ENCODE data around the gene CEP57. TPM values are rescaled to one million over a fixed set of nuclear protein-coding genes. Genes with fewer than 3 reads are reported as not detected.
"Not testable (repeated sequence)": the region's sequence is repeated elsewhere in the genome, so short reads cannot be mapped to it uniquely, and the experiment has no call there.

CEP57 gene
- polyA plus RNA-seq, 1 donor (not counting 4 experiments of a cell fraction or from before 2014, with no cell fraction given) = 27.1 TPM

DNA sequence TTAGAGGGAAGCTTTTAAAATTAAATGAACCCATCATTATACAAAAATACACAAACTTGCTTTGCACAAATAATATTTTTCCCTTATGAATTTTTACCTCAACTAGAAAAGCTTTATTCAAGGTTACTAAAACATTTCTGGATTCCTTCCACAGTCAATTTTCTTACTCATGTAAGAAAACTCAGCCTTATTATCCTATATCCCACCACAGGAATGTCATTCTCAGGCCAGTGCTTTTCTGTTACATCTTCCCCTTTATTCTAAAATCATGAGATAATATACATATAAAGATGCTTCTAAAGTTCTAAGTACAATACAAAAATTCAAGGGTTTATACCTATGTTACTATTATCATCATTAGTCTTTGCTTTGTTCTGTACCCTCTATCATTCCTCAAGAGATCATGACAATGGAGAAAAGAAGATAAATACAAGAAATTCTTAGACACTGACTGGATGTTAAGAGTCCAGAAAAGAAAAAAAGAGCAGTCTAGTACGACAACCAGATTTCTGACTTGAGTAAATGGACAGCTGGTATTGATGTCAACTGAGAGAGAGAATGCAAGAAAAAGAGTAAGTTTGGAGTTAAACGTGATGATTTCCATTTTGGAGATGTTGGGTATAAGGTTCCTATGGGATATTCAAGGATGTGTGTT, 73.3 kb downstream of the CEP57 start:
- FAIRE-seq (no peak), DNase-seq (ENCODE audit: low read depth, low spot score) (no peak)
- no peak overlapping the region for H3K4me3 ChIP-seq (ENCODE audit: control insufficient read depth in 2 of 3, extremely low read depth in 1 of 3, insufficient read depth in 2 of 3, low read depth in 1 of 3, low read length in 3 of 3)
- H3K36me3 ChIP-seq (ENCODE audit: control insufficient read depth in 2 of 2, extremely low read depth in 1 of 2, insufficient read depth in 2 of 2, low read length in 2 of 2) = peaks cover 0 to 4% of the 10 kb centered on the region in 2 experiments
- H3K4me1 ChIP-seq (ENCODE audit: control insufficient read depth, extremely low read depth, insufficient read depth, low read length) = no peaks in the 10 kb centered on the region
- H3K9me1 ChIP-seq (ENCODE audit: control insufficient read depth, extremely low read depth, insufficient read depth, low read length) = no peaks in the 10 kb centered on the region
- no peaks in the 10 kb centered on the region for H4K20me1 ChIP-seq (ENCODE audit: control insufficient read depth, extremely low read depth, insufficient read depth, low read length)
- TF ChIP-seq EZH2 (IDR thresholded peaks at IDR 0.05; ENCODE audit: low read length) = no peak
- TF ChIP-seq, protein P1, sequence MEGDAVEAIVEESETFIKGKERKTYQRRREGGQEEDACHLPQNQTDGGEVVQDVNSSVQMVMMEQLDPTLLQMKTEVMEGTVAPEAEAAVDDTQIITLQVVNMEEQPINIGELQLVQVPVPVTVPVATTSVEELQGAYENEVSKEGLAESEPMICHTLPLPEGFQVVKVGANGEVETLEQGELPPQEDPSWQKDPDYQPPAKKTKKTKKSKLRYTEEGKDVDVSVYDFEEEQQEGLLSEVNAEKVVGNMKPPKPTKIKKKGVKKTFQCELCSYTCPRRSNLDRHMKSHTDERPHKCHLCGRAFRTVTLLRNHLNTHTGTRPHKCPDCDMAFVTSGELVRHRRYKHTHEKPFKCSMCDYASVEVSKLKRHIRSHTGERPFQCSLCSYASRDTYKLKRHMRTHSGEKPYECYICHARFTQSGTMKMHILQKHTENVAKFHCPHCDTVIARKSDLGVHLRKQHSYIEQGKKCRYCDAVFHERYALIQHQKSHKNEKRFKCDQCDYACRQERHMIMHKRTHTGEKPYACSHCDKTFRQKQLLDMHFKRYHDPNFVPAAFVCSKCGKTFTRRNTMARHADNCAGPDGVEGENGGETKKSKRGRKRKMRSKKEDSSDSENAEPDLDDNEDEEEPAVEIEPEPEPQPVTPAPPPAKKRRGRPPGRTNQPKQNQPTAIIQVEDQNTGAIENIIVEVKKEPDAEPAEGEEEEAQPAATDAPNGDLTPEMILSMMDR (optimal IDR thresholded peaks at IDR 0.05 in 1 of 3, IDR thresholded peaks at IDR 0.05 in 1 of 3, conservative IDR thresholded peaks at IDR 0.05 in 1 of 3; ENCODE audit: extremely low read depth in 1 of 3, insufficient read depth in 2 of 3, low read length in 3 of 3) = no peak
- no peak overlapping the region for H3K27ac ChIP-seq (ENCODE audit: control insufficient read depth, insufficient read depth, low read length)
- no peak overlapping the region for H3K9ac ChIP-seq (ENCODE audit: control insufficient read depth, extremely low read depth, insufficient read depth, low read length)
- no peaks in the 10 kb centered on the region for H3K27me3 ChIP-seq (ENCODE audit: control insufficient read depth, extremely low read depth, insufficient read depth, low read length)
- H3K9me3 ChIP-seq (ENCODE audit: control insufficient read depth, low read depth, low read length) = no peaks in the 10 kb centered on the region
- no peaks in the 10 kb centered on the region for H3K79me2 ChIP-seq (ENCODE audit: control insufficient read depth, insufficient read depth, low read length)
- dilution Hi-C loops (cut with MboI; ENCODE audit: extremely low pct_ligation_motif_present, low sequenced_read_pairs) = no loop called here
- H3K4me2 ChIP-seq (ENCODE audit: control insufficient read depth, extremely low read depth, insufficient read depth, low read depth, low read length) = no peak overlapping the region
- no peak overlapping the region for H2AFZ ChIP-seq (ENCODE audit: control insufficient read depth, low read length)

DNA sequence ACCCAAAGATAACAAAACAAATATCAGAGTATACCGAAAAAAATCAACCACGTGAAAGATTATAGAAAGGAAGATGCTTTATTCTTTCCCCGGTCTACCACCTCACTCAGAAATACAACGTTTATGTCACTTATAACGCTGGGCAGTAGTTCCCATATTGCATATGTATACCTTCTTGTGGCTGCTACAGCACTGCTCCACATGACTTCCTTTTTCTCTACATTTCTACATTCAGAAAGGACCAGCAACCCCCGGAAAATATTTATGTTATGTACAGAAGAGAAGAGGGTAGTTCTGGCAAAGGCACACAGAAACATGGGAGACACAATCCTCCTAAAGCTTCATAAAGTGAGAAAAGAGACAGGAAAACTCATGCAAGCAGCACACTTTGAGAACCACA, 76.8 kb downstream of the CEP57 start:
- no peak overlapping the region for H3K9ac ChIP-seq (ENCODE audit: control insufficient read depth, extremely low read depth, insufficient read depth, low read length)
- no peaks in the 10 kb centered on the region for H3K27me3 ChIP-seq (ENCODE audit: control insufficient read depth, extremely low read depth, insufficient read depth, low read length)
- dilution Hi-C loops (cut with MboI; ENCODE audit: extremely low pct_ligation_motif_present, low sequenced_read_pairs) = no loop called here
- DNase-seq (ENCODE audit: low read depth, low spot score) = no peak
- H3K4me2 ChIP-seq (ENCODE audit: control insufficient read depth, extremely low read depth, insufficient read depth, low read depth, low read length) = no peak overlapping the region
- peaks cover 0 to 4% of the 10 kb centered on the region in 2 experiments for H3K36me3 ChIP-seq (ENCODE audit: control insufficient read depth in 2 of 2, extremely low read depth in 1 of 2, insufficient read depth in 2 of 2, low read length in 2 of 2)
- H3K79me2 ChIP-seq (ENCODE audit: control insufficient read depth, insufficient read depth, low read length) = no peaks in the 10 kb centered on the region
- no peak overlapping the region for H3K4me3 ChIP-seq (ENCODE audit: control insufficient read depth in 2 of 3, extremely low read depth in 1 of 3, insufficient read depth in 2 of 3, low read depth in 1 of 3, low read length in 3 of 3)
- H3K4me1 ChIP-seq (ENCODE audit: control insufficient read depth, extremely low read depth, insufficient read depth, low read length) = no peaks in the 10 kb centered on the region
- H3K27ac ChIP-seq (ENCODE audit: control insufficient read depth, insufficient read depth, low read length) = no peak overlapping the region
- TF ChIP-seq, protein P1 (optimal IDR thresholded peaks at IDR 0.05 in 1 of 3, IDR thresholded peaks at IDR 0.05 in 1 of 3, conservative IDR thresholded peaks at IDR 0.05 in 1 of 3; ENCODE audit: extremely low read depth in 1 of 3, insufficient read depth in 2 of 3, low read length in 3 of 3) = no peak
- no peak for TF ChIP-seq EZH2 (IDR thresholded peaks at IDR 0.05; ENCODE audit: low read length)
- H3K9me3 ChIP-seq (ENCODE audit: control insufficient read depth, low read depth, low read length) = no peaks in the 10 kb centered on the region
- H4K20me1 ChIP-seq (ENCODE audit: control insufficient read depth, extremely low read depth, insufficient read depth, low read length) = no peaks in the 10 kb centered on the region
- no peaks in the 10 kb centered on the region for H3K9me1 ChIP-seq (ENCODE audit: control insufficient read depth, extremely low read depth, insufficient read depth, low read length)
- H2AFZ ChIP-seq (ENCODE audit: control insufficient read depth, low read length) = no peak overlapping the region
- no peak for FAIRE-seq

DNA sequence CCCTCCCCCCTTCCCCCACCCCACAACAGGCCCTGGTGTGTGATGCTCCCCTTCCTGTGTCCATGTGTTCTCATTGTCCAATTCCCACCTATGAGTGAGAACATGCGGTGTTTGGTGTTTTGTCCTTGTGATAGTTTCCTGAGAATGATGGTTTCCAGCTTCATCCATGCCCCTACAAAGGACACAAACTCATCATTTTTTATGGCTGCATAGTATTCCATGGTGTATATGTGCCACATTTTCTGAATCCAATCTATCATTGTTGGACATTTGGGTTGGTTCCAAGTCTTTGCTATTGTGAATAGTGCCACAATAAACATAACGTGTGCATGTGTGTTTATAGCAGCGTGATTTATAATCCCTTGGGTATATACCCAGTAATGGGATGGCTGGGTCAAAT, 80.6 kb downstream of the CEP57 start:
- H3K36me3 ChIP-seq (ENCODE audit: control insufficient read depth in 2 of 2, extremely low read depth in 1 of 2, insufficient read depth in 2 of 2, low read length in 2 of 2); H3K4me3 ChIP-seq (ENCODE audit: control insufficient read depth in 2 of 3, extremely low read depth in 1 of 3, insufficient read depth in 2 of 3, low read depth in 1 of 3, low read length in 3 of 3); H2AFZ ChIP-seq (ENCODE audit: control insufficient read depth, low read length); H3K4me1 ChIP-seq (ENCODE audit: control insufficient read depth, extremely low read depth, insufficient read depth, low read length); H3K27me3 ChIP-seq (ENCODE audit: control insufficient read depth, extremely low read depth, insufficient read depth, low read length); H4K20me1 ChIP-seq (ENCODE audit: control insufficient read depth, extremely low read depth, insufficient read depth, low read length); H3K9ac ChIP-seq (ENCODE audit: control insufficient read depth, extremely low read depth, insufficient read depth, low read length); H3K9me3 ChIP-seq (ENCODE audit: control insufficient read depth, low read depth, low read length); FAIRE-seq; H3K4me2 ChIP-seq (ENCODE audit: control insufficient read depth, extremely low read depth, insufficient read depth, low read depth, low read length); H3K9me1 ChIP-seq (ENCODE audit: control insufficient read depth, extremely low read depth, insufficient read depth, low read length); H3K79me2 ChIP-seq (ENCODE audit: control insufficient read depth, insufficient read depth, low read length); dilution Hi-C loops (cut with MboI; ENCODE audit: extremely low pct_ligation_motif_present, low sequenced_read_pairs); H3K27ac ChIP-seq (ENCODE audit: control insufficient read depth, insufficient read depth, low read length); DNase-seq (ENCODE audit: low read depth, low spot score): not testable (repeated sequence)
